Measurements from ENCODE around the gene GAS2L2.

DNA sequence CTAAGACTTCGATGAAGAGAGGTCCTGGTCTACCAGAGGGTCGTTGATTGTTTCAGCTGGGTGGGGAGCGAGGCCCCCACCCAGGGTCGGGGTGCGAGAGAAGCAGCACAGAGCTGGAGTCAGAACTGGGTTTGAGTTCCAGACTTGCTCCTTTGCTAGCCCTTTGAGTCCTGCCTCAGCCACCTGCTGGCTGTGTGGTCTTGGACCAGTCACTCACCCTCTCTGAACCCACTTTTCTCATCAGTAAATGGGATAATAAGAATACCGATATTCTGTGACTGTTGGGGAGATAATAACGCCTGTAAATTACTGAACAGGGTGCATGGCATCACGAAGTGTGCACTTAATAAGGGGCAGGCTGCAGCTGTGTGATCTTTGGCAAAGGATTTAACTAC, 42.8 kb upstream of the GAS2L2 start:
- TF ChIP-seq, protein P1, sequence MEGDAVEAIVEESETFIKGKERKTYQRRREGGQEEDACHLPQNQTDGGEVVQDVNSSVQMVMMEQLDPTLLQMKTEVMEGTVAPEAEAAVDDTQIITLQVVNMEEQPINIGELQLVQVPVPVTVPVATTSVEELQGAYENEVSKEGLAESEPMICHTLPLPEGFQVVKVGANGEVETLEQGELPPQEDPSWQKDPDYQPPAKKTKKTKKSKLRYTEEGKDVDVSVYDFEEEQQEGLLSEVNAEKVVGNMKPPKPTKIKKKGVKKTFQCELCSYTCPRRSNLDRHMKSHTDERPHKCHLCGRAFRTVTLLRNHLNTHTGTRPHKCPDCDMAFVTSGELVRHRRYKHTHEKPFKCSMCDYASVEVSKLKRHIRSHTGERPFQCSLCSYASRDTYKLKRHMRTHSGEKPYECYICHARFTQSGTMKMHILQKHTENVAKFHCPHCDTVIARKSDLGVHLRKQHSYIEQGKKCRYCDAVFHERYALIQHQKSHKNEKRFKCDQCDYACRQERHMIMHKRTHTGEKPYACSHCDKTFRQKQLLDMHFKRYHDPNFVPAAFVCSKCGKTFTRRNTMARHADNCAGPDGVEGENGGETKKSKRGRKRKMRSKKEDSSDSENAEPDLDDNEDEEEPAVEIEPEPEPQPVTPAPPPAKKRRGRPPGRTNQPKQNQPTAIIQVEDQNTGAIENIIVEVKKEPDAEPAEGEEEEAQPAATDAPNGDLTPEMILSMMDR (conservative IDR thresholded peaks at IDR 0.05; ENCODE audit: low read depth in 2 of 2): no peak
- TF ChIP-seq STAT1 (IDR thresholded peaks at IDR 0.05; ENCODE audit: unreplicated experiment): no peak
- no peak for TF ChIP-seq POLR2AphosphoS5 (IDR thresholded peaks at IDR 0.05; ENCODE audit: low read depth)
- TF ChIP-seq EZH2 (IDR thresholded peaks at IDR 0.05; ENCODE audit: low read depth, unreplicated experiment): no peak
- TF ChIP-seq, protein P2, sequence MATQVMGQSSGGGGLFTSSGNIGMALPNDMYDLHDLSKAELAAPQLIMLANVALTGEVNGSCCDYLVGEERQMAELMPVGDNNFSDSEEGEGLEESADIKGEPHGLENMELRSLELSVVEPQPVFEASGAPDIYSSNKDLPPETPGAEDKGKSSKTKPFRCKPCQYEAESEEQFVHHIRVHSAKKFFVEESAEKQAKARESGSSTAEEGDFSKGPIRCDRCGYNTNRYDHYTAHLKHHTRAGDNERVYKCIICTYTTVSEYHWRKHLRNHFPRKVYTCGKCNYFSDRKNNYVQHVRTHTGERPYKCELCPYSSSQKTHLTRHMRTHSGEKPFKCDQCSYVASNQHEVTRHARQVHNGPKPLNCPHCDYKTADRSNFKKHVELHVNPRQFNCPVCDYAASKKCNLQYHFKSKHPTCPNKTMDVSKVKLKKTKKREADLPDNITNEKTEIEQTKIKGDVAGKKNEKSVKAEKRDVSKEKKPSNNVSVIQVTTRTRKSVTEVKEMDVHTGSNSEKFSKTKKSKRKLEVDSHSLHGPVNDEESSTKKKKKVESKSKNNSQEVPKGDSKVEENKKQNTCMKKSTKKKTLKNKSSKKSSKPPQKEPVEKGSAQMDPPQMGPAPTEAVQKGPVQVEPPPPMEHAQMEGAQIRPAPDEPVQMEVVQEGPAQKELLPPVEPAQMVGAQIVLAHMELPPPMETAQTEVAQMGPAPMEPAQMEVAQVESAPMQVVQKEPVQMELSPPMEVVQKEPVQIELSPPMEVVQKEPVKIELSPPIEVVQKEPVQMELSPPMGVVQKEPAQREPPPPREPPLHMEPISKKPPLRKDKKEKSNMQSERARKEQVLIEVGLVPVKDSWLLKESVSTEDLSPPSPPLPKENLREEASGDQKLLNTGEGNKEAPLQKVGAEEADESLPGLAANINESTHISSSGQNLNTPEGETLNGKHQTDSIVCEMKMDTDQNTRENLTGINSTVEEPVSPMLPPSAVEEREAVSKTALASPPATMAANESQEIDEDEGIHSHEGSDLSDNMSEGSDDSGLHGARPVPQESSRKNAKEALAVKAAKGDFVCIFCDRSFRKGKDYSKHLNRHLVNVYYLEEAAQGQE (IDR thresholded peaks at IDR 0.05; ENCODE audit: unreplicated experiment): no peak
- TF ChIP-seq ZNF114 (CRISPR knock-in tag; IDR thresholded peaks at IDR 0.05): no peak
- TF ChIP-seq EZH2phosphoT487 (IDR thresholded peaks at IDR 0.05; ENCODE audit: unreplicated experiment): no peak
- TF ChIP-seq, protein P3, sequence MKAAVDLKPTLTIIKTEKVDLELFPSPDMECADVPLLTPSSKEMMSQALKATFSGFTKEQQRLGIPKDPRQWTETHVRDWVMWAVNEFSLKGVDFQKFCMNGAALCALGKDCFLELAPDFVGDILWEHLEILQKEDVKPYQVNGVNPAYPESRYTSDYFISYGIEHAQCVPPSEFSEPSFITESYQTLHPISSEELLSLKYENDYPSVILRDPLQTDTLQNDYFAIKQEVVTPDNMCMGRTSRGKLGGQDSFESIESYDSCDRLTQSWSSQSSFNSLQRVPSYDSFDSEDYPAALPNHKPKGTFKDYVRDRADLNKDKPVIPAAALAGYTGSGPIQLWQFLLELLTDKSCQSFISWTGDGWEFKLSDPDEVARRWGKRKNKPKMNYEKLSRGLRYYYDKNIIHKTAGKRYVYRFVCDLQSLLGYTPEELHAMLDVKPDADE (IDR thresholded peaks at IDR 0.05): no peak
- no peak for TF ChIP-seq JUNB (IDR thresholded peaks at IDR 0.05; ENCODE audit: unreplicated experiment)
- no peak for TF ChIP-seq CREB1 (CRISPR knock-in tag; IDR thresholded peaks at IDR 0.05; ENCODE audit: low read depth)
- no peak for TF ChIP-seq NANOG (IDR thresholded peaks at IDR 0.05; ENCODE audit: borderline replicate concordance)
- no peak for TF ChIP-seq ZNF331 (CRISPR knock-in tag; IDR thresholded peaks at IDR 0.05; ENCODE audit: low read depth)
- TF ChIP-seq, protein P4, sequence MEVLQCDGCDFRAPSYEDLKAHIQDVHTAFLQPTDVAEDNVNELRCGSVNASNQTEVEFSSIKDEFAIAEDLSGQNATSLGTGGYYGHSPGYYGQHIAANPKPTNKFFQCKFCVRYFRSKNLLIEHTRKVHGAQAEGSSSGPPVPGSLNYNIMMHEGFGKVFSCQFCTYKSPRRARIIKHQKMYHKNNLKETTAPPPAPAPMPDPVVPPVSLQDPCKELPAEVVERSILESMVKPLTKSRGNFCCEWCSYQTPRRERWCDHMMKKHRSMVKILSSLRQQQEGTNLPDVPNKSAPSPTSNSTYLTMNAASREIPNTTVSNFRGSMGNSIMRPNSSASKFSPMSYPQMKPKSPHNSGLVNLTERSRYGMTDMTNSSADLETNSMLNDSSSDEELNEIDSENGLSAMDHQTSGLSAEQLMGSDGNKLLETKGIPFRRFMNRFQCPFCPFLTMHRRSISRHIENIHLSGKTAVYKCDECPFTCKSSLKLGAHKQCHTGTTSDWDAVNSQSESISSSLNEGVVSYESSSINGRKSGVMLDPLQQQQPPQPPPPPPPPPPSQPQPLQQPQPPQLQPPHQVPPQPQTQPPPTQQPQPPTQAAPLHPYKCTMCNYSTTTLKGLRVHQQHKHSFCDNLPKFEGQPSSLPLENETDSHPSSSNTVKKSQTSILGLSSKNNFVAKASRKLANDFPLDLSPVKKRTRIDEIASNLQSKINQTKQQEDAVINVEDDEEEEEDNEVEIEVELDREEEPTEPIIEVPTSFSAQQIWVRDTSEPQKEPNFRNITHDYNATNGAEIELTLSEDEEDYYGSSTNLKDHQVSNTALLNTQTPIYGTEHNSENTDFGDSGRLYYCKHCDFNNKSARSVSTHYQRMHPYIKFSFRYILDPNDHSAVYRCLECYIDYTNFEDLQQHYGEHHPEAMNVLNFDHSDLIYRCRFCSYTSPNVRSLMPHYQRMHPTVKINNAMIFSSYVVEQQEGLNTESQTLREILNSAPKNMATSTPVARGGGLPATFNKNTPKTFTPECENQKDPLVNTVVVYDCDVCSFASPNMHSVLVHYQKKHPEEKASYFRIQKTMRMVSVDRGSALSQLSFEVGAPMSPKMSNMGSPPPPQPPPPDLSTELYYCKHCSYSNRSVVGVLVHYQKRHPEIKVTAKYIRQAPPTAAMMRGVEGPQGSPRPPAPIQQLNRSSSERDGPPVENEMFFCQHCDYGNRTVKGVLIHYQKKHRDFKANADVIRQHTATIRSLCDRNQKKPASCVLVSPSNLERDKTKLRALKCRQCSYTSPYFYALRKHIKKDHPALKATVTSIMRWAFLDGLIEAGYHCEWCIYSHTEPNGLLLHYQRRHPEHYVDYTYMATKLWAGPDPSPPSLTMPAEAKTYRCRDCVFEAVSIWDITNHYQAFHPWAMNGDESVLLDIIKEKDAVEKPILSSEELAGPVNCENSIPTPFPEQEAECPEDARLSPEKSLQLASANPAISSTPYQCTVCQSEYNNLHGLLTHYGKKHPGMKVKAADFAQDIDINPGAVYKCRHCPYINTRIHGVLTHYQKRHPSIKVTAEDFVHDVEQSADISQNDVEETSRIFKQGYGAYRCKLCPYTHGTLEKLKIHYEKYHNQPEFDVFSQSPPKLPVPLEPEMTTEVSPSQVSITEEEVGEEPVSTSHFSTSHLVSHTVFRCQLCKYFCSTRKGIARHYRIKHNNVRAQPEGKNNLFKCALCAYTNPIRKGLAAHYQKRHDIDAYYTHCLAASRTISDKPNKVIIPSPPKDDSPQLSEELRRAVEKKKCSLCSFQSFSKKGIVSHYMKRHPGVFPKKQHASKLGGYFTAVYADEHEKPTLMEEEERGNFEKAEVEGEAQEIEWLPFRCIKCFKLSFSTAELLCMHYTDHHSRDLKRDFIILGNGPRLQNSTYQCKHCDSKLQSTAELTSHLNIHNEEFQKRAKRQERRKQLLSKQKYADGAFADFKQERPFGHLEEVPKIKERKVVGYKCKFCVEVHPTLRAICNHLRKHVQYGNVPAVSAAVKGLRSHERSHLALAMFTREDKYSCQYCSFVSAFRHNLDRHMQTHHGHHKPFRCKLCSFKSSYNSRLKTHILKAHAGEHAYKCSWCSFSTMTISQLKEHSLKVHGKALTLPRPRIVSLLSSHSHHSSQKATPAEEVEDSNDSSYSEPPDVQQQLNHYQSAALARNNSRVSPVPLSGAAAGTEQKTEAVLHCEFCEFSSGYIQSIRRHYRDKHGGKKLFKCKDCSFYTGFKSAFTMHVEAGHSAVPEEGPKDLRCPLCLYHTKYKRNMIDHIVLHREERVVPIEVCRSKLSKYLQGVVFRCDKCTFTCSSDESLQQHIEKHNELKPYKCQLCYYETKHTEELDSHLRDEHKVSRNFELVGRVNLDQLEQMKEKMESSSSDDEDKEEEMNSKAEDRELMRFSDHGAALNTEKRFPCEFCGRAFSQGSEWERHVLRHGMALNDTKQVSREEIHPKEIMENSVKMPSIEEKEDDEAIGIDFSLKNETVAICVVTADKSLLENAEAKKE (CRISPR knock-in tag; IDR thresholded peaks at IDR 0.05): no peak

Measured in GM23338 (cell line).